Hepatocyte (in vitro differentiated cells): Measurements from ENCODE around the gene TES. TPM values are rescaled to one million over a fixed set of nuclear protein-coding genes. Genes with fewer than 3 reads are reported as not detected.

Experiments
- DNase-seq: peaks from one replicate; pipeline ENCODE4 v3.0.0-alpha.2; 2016; ENCODE audit warnings: low spot score
- H2AFZ ChIP-seq: fragments of 200-600 bp; sonication (generic); 2 replicates; pipeline ENCODE4 v1.6.0; 2016; ENCODE audit warnings: antibody characterized with exemption, mild to moderate bottlenecking
- H3K27ac ChIP-seq: fragments of 200-600 bp; sonication (generic); 2 replicates; pipeline ENCODE4 v1.5.1; 2016; ENCODE audit warnings: mild to moderate bottlenecking
- H3K27me3 ChIP-seq: fragments of 200-600 bp; sonication (generic); 2 replicates; pipeline ENCODE4 v1.6.1; 2016
- H3K36me3 ChIP-seq: fragments of 200-600 bp; sonication (generic); replicated peaks from 2 replicates; pipeline ENCODE4 v1.5.1; 2016; ENCODE audit warnings: low read depth; ENCODE audit not compliant: insufficient read depth
- H3K4me1 ChIP-seq: fragments of 200-600 bp; sonication (generic); 2 replicates; pipeline ENCODE4 v1.5.1; 2016; ENCODE audit warnings: mild to moderate bottlenecking, moderate library complexity; ENCODE audit not compliant: insufficient read depth
- H3K4me2 ChIP-seq: fragments of 200-600 bp; sonication (generic); 2 replicates; pipeline ENCODE4 v1.6.0; 2016
- H3K4me3 ChIP-seq: fragments of 200-600 bp; sonication (generic); 2 replicates; pipeline ENCODE4 v1.5.1; 2016; ENCODE audit warnings: mild to moderate bottlenecking
- H3K79me2 ChIP-seq: fragments of 200-600 bp; sonication (generic); 2 replicates; pipeline ENCODE4 v1.6.0; 2017; ENCODE audit warnings: mild to moderate bottlenecking
- H3K9me2 ChIP-seq: fragments of 200-600 bp; sonication (generic); replicated peaks from 2 replicates; pipeline ENCODE4 v1.6.0; 2017; ENCODE audit warnings: mild to moderate bottlenecking; ENCODE audit not compliant: insufficient read depth
- H3K9me3 ChIP-seq: fragments of 200-600 bp; sonication (generic); 2 replicates; pipeline ENCODE4 v1.5.1; 2016; ENCODE audit warnings: low read depth, mild to moderate bottlenecking
- H4K20me1 ChIP-seq: fragments of 200-600 bp; sonication (generic); 2 replicates; pipeline ENCODE4 v1.6.0; 2016; ENCODE audit warnings: mild to moderate bottlenecking; ENCODE audit not compliant: insufficient read depth, poor library complexity, severe bottlenecking
- EZH2 ChIP-seq: fragments of 200-600 bp; sonication (generic); IDR thresholded peaks from 2 replicates; pipeline ENCODE4 v1.6.1; 2016; ENCODE audit warnings: antibody characterized with exemption, mild to moderate bottlenecking, borderline replicate concordance
- EZH2phosphoT487 ChIP-seq: fragments of 200-600 bp; sonication (generic); IDR thresholded peaks from one replicate; pipeline ENCODE4 v1.6.1; 2018; ENCODE audit warnings: antibody characterized with exemption, mild to moderate bottlenecking, low read depth, moderate library complexity; ENCODE audit not compliant: unreplicated experiment, severe bottlenecking
- WGBS: methylation state at CpG from one replicate; pipeline ENCODE4 v1.1.6; 2016; ENCODE audit warnings: low lambda C conversion rate; ENCODE audit errors: missing lambda C conversion rate; 5-methylcytosine and 5-hydroxymethylcytosine counted together
- polyA plus RNA-seq: library from polyadenylated mRNA; unstranded; fragments of >200 nt; fragmentation: Nextera tagmentation; extraction: Ambion mirVana; gene quantifications from 2 replicates; pipeline ENCODE4 v1.2.1, GENCODE V29; 2016
- total RNA-seq: library from RNA; depleted of rRNA; stranded (reverse); fragments of >200 nt; gene quantifications from 2 replicates; pipeline ENCODE4 v1.2.3, GENCODE V29; 2014
- TF ChIP-seq, protein P1 (sequence below): fragments of 200-600 bp; sonication (generic); IDR thresholded peaks from 2 replicates; pipeline ENCODE4 v1.5.1; 2016; ENCODE audit warnings: antibody characterized with exemption, mild to moderate bottlenecking; ENCODE audit not compliant: poor library complexity

The TES gene
- total and polyA plus RNA-seq, 2 experiments from 2014 or later: 83.2 to 122 TPM

- Histone ChIP-seq H3K36me3 (peaks cover 6% of the 10 kb centered on the region), H4K20me1 (no peaks in the 10 kb centered on the region), H2AFZ (no peak overlapping the region), H3K4me2 (no peak overlapping the region), H3K4me1 (no peaks in the 10 kb centered on the region), H3K9me3 (no peaks in the 10 kb centered on the region), H3K27ac (no peak overlapping the region), H3K79me2 (peaks cover 22% of the 10 kb centered on the region), H3K27me3 (no peaks in the 10 kb centered on the region), H3K4me3 (no peak overlapping the region), H3K9me2 (no peaks in the 10 kb centered on the region)
- 100% methylated on average over 1 of the region's 1 CpG for WGBS
- no peak for DNase-seq
- TF ChIP-seq EZH2phosphoT487: no peak
- no peak for TF ChIP-seq EZH2
- TF ChIP-seq, protein P1, sequence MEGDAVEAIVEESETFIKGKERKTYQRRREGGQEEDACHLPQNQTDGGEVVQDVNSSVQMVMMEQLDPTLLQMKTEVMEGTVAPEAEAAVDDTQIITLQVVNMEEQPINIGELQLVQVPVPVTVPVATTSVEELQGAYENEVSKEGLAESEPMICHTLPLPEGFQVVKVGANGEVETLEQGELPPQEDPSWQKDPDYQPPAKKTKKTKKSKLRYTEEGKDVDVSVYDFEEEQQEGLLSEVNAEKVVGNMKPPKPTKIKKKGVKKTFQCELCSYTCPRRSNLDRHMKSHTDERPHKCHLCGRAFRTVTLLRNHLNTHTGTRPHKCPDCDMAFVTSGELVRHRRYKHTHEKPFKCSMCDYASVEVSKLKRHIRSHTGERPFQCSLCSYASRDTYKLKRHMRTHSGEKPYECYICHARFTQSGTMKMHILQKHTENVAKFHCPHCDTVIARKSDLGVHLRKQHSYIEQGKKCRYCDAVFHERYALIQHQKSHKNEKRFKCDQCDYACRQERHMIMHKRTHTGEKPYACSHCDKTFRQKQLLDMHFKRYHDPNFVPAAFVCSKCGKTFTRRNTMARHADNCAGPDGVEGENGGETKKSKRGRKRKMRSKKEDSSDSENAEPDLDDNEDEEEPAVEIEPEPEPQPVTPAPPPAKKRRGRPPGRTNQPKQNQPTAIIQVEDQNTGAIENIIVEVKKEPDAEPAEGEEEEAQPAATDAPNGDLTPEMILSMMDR: no peak
These were observed 36.0 kb downstream of the TES start for GRCh38 chr7:116246357-116246756.

- Histone ChIP-seq H3K4me3 (no peak overlapping the region), H3K9me3 (no peaks in the 10 kb centered on the region), H3K4me1 (no peaks in the 10 kb centered on the region), H3K4me2 (no peak overlapping the region), H3K27ac (no peak overlapping the region), H4K20me1 (no peaks in the 10 kb centered on the region), H3K36me3 (peaks cover 6% of the 10 kb centered on the region), H2AFZ (no peak overlapping the region), H3K79me2 (peaks cover 19% of the 10 kb centered on the region), H3K27me3 (no peaks in the 10 kb centered on the region), H3K9me2 (no peaks in the 10 kb centered on the region)
- DNase-seq: peak; percentile 17
- WGBS: 92% methylated on average over 3 of the region's 3 CpGs
- TF ChIP-seq EZH2: no peak
- TF ChIP-seq EZH2phosphoT487: no peak
- TF ChIP-seq, protein P1: peak; percentile 27
These were observed 39.7 kb downstream of the TES start for GRCh38 chr7:116249969-116250553.

DNA sequence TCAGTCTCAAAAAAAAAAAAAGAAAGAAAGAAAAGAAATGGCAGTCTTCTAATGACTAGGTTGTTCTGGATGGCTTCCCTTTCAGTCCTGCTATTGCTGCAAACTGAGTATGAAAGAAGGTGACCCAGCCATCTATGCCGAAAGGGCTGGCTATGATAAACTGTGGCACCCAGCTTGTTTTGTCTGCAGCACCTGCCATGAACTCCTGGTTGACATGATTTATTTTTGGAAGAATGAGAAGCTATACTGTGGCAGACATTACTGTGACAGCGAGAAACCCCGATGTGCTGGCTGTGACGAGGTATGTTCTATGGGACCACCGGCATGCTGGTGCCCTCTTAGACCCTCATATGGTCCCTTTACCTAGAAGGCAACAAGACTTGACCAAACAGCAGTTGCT lies 41.3 kb downstream of the TES start:
- peaks cover 6% of the 10 kb centered on the region for H3K36me3 ChIP-seq
- no peak overlapping the region for H3K27ac ChIP-seq
- no peak for DNase-seq
- WGBS: 98% methylated on average over 5 of the region's 5 CpGs
- no peaks in the 10 kb centered on the region for H3K27me3 ChIP-seq
- no peak overlapping the region for H3K4me3 ChIP-seq
- no peak overlapping the region for H3K4me2 ChIP-seq
- H4K20me1 ChIP-seq: no peaks in the 10 kb centered on the region
- H3K4me1 ChIP-seq: no peaks in the 10 kb centered on the region
- no peaks in the 10 kb centered on the region for H3K9me2 ChIP-seq
- H3K79me2 ChIP-seq: peaks cover 16% of the 10 kb centered on the region
- H2AFZ ChIP-seq: no peak overlapping the region
- TF ChIP-seq EZH2 (no peak), EZH2phosphoT487 (no peak)
- TF ChIP-seq, protein P1: no peak
- H3K9me3 ChIP-seq: no peaks in the 10 kb centered on the region
